Measurements from ENCODE around the gene CHST11.

DNA sequence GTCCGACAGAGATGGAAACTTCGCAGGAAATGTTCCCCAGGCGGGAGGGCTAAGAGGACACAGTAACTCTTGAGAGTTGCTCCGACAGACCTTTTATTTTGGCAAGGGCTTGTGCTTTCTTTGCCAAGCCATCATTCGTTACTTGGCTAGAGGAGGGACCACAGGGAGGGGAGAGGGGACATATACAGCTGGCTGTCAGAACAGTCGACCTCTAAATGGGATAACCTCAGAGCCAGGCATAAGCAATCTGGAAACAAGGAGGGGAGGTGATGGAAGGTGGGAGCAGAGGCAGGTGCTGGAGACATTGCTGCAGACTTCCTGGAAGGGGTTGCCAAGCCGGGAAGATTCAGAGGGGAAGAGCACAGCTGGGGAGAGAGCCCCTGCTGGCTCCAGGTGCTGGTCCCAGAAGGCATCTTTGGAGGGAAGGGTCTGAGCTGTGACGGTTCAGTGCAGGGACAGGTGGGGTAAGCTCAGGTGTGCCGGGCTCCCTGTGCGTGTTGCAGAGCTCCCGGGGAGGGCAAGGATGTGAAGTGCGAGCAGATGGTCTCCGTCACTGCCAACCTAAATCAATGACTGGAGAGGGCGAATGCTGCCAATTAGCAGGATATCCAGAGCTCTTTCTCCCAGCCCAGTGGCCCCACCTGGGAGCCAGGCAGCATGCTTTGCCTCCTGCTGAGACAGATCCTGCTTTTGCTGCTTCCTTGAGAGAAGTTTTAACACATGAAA is 50.1 kb downstream of the CHST11 start:
- TF ChIP-seq, protein P1, sequence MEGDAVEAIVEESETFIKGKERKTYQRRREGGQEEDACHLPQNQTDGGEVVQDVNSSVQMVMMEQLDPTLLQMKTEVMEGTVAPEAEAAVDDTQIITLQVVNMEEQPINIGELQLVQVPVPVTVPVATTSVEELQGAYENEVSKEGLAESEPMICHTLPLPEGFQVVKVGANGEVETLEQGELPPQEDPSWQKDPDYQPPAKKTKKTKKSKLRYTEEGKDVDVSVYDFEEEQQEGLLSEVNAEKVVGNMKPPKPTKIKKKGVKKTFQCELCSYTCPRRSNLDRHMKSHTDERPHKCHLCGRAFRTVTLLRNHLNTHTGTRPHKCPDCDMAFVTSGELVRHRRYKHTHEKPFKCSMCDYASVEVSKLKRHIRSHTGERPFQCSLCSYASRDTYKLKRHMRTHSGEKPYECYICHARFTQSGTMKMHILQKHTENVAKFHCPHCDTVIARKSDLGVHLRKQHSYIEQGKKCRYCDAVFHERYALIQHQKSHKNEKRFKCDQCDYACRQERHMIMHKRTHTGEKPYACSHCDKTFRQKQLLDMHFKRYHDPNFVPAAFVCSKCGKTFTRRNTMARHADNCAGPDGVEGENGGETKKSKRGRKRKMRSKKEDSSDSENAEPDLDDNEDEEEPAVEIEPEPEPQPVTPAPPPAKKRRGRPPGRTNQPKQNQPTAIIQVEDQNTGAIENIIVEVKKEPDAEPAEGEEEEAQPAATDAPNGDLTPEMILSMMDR (IDR thresholded peaks at IDR 0.05), result no peak
- TF ChIP-seq POLR2A (IDR thresholded peaks at IDR 0.05) (no peak), EP300 (IDR thresholded peaks at IDR 0.05) (no peak)
